ENCODE measurements around the gene CDR2.

DNA sequence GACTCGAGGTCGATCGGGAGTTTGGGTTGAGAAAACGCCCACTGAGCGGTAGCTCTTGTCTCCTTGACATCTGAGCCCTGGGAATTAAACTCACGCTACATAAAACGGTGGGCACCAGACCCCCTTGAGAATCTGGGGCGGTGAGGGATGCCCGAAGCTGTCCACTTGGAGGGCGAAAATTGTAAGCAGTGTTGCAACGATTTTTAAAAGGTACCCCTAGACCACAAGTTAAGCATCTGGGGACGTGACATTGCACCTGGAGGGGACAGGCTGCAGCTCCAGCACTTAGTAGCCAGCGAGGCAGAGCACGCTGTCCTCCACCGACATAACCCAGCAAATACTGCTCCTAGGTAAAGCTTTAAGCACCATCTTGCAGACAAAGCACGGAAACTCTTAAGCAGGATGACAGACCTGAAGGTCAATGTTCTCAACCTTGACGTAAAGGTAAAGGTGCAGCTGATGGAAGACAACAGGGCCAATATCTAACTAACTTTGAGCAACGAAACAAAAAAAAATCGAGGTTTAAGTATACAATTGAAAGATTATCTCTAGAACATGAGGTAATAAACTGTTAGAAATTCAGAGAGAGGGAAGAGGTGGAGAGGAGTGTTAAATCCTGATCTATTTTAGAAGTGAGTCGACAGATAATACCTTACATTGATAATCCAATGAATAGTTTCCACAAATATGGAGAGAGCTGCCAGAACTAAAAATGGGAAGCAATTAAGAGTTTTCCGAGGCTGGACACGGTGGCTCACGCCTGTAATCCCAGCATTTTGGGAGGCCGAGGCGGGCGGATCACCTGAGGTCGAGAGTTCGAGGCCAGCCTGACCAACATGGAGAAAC lies 921 bp upstream of the CDR2 start:
- no peak for TF ChIP-seq EZH2 (IDR thresholded peaks at IDR 0.05; ENCODE audit: low read length, unreplicated experiment)
- TF ChIP-seq, protein P1, sequence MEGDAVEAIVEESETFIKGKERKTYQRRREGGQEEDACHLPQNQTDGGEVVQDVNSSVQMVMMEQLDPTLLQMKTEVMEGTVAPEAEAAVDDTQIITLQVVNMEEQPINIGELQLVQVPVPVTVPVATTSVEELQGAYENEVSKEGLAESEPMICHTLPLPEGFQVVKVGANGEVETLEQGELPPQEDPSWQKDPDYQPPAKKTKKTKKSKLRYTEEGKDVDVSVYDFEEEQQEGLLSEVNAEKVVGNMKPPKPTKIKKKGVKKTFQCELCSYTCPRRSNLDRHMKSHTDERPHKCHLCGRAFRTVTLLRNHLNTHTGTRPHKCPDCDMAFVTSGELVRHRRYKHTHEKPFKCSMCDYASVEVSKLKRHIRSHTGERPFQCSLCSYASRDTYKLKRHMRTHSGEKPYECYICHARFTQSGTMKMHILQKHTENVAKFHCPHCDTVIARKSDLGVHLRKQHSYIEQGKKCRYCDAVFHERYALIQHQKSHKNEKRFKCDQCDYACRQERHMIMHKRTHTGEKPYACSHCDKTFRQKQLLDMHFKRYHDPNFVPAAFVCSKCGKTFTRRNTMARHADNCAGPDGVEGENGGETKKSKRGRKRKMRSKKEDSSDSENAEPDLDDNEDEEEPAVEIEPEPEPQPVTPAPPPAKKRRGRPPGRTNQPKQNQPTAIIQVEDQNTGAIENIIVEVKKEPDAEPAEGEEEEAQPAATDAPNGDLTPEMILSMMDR (conservative IDR thresholded peaks at IDR 0.05; ENCODE audit: low read depth, low read length): no peak
